HT1080 (cell line): ENCODE data around the gene IGFLR1. TPM values are rescaled to one million over a fixed set of nuclear protein-coding genes. Genes with fewer than 3 reads are reported as not detected.
"Not testable (repeated sequence)": the region's sequence is repeated elsewhere in the genome, so short reads cannot be mapped to it uniquely, and the experiment has no call there.

Experiments
- DNase-seq: peaks from one replicate; pipeline ENCODE4 v3.0.0-alpha.2; 2015; ENCODE audit warnings: low read depth
- total RNA-seq: library from RNA; depleted of rRNA; stranded (reverse); fragments of >200 nt; shearing (Covaris generic); gene quantifications from 2 replicates; pipeline ENCODE4 v1.2.3, GENCODE V29; 2014

The IGFLR1 gene
- total RNA-seq, 1 experiment from 2014 or later = 2.9 TPM

DNA sequence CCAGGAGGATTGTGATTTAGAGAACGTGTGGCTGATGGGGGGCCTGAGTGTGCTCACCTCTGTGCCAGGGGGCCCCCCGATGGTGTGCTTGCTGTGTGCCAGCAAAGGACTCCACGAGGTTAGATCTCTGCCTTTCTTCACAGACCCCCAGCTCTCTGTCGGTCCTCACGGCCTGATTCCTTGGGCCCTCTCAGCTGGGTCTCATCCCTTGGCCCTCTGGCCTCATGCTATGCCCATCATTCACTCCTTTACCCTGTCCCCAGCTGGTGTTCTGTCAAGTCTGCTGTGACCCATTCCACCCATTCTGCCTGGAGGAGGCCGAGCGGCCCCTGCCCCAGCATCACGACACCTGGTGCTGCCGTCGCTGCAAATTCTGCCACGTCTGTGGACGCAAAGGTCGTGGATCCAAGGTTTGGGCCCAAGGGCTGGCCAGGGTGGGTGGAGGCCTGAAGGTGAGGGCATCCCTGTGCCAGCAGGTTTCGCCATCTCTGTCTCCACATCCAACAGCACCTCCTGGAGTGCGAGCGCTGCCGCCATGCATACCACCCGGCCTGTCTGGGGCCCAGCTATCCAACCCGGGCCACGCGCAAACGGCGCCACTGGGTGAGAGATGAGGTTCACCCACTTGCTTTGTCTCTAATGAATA is 16.9 kb downstream of the IGFLR1 start:
- no peak for DNase-seq

DNA sequence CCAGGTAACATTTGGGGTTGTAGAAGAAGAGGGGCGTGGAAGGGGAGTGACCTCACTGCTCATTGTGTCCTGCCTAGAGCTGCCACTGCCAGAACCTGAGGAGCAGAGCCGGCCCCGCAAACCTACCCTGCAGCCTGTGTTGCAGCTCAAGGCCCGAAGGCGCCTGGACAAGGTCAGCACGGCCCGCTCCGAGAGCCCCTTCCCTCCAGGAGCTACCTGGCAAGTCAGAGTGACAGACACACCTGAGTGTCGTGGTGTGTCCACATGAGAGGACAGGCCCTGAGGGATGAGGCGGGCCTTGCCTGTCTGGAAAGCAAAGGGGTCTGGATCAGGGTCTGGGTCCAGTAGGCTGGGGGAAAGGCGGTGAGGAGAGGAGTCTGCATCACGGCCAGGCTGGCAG is 17.7 kb downstream of the IGFLR1 start:
- no peak for DNase-seq

DNA sequence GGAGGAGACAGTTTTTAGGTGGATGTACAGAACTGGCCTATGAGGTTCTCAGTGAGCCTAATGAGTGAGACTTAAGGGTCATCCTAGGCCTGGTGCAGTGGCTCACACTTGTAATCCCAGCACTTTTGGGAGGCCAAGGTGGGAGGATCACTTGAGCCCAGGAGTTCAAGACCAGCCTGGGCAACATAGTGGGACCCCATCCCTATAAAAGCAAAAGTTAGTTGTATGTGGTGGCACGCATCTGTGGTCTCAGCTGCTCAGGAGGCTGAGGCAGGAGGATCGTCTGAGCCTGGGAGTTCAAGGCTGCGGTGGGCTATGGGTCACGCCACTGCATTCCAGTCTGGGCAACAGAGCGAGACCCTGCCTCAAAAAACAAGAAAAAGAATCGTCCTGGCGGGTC is 18.1 kb downstream of the IGFLR1 start:
- DNase-seq = not testable (repeated sequence)

DNA sequence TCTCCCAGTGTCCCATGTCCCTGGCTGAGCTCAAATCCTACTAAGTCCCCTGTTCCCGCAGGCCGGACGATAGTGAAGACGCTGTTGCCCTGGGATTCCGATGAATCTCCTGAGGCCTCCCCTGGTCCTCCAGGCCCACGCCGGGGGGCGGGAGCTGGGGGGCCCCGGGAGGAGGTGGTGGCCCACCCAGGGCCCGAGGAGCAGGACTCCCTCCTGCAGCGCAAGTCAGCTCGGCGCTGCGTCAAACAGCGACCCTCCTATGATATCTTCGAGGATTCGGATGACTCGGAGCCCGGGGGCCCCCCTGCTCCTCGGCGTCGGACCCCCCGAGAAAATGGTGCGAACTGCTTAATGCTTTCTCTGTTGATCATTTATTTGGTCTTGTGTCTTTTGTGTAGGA is 18.6 kb downstream of the IGFLR1 start:
- DNase-seq = no peak

DNA sequence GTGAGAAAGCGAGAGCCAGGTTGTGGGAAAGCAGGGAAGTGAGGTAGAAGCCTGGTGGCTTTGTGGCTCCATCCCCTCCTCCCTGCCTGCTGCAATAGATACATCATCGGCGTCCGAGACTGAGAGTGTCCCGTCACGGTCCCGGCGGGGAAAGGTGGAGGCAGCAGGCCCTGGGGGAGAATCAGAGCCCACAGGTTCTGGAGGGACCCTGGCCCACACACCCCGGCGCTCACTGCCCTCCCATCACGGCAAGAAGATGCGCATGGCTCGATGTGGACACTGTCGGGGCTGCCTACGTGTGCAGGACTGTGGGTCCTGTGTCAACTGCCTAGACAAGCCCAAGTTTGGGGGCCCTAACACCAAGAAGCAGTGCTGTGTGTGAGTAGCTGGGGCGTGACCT is 19.4 kb downstream of the IGFLR1 start:
- DNase-seq = no peak

DNA sequence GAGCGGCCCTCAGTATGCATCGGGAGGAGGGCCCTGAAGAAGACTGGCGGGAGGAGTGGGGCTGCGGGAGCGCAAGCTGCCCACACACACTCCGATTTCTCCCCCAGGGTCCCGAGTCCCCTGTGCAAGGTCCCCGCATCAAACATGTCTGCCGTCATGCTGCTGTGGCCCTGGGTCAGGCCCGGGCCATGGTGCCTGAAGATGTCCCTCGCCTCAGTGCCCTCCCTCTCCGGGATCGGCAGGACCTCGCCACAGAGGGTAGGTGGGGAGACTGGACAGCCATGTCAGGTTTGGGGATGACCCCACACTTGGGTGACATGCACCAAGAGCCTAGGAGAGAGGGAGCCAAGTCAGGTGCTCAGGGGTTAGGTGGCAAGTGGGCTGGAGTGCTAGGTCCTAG is 19.8 kb downstream of the IGFLR1 start:
- DNase-seq = no peak

DNA sequence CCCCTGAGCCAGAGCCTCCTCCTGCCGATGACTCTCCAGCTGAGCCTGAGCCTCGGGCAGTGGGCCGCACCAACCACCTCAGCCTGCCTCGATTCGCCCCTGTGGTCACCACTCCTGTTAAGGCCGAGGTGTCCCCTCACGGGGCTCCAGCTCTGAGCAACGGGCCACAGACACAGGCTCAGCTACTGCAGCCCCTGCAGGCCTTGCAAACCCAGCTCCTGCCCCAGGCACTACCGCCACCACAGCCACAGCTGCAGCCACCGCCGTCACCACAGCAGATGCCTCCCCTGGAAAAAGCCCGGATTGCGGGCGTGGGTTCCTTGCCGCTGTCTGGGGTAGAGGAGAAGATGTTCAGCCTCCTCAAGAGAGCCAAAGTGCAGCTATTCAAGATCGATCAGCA is 20.9 kb downstream of the IGFLR1 start:
- DNase-seq = no peak

DNA sequence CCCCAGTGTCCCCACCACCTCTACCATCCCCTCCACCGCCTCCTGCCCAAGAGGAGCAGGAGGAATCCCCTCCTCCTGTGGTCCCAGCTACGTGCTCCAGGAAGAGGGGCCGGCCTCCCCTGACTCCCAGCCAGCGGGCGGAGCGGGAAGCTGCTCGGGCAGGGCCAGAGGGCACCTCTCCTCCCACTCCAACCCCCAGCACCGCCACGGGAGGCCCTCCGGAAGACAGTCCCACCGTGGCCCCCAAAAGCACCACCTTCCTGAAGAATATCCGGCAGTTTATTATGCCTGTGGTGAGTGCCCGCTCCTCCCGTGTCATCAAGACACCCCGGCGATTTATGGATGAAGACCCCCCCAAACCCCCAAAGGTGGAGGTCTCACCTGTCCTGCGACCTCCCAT is 21.6 kb downstream of the IGFLR1 start:
- DNase-seq = no peak

DNA sequence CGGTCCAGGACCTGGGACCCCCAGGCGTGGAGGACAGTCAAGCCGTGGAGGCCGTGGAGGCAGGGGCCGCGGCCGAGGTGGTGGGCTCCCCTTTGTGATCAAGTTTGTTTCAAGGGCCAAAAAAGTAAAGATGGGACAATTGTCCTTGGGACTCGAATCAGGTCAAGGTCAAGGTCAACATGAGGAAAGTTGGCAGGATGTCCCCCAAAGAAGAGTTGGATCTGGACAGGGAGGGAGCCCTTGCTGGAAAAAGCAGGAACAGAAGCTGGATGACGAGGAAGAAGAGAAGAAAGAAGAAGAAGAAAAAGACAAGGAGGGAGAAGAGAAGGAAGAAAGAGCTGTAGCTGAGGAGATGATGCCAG is 22.1 kb downstream of the IGFLR1 start:
- no peak for DNase-seq

DNA sequence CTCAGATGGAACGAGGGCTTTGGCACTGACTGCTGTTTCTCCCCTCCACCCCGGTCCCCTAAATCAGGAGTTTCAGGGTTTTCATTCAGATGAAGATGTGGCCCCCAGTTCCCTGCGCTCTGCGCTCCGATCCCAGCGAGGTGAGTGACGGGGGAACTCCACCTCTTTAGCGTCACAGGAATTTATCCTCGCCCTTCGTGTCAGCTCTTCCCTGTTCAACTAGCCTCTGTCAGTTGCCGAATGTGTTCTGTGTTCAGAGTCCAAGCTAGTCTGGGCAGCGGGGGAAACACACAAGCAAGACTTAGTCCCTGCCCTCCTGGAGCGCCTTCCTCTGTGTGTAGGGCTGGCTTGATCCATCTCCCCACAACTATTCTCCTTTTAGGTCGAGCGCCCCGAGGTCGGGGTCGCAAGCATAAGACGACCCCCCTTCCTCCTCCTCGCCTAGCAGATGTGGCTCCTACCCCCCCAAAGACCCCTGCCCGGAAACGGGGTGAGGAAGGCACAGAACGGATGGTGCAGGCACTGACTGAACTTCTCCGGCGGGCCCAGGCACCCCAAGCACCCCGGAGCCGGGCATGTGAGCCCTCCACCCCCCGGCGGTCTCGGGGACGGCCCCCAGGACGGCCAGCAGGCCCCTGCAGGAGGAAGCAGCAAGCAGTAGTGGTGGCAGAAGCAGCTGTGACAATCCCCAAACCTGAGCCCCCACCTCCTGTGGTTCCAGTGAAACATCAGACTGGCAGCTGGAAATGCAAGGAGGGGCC is 22.7 kb downstream of the IGFLR1 start:
- DNase-seq = no peak

DNA sequence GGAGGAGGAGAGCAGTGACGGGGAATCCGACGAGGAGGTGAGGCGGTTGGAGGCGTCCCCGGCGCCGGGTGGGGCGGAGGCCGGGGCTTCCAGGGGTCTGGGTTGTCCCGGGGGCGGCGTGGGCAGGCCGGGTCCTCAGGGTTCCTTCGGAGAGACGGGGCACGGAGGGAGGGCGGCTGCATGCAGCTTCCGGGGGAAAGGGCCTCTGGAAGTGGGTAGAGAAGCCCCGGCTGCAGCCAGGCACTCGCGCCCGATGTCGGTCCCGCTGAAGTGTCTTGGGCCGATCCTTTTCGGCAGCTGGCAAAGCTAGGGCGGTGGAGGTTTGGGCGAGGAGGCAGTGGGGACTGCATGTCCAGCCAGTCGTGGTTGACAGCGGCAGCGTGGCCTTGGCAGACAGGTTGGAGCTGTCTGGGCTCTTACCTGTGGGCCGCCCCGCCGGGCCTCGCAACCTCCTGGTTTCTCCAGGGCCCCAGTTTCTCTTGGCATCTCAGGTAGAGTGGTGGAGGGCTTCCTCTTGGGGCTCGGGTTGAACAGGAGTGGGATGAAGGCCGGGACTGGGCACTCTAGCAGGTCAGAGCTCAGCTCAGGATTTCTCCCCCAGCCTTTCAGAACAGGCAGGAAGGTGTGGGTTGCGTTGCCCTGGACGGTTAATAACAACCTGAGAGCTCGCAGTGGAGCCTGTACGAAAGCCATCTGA is 23.8 kb downstream of the IGFLR1 start:
- DNase-seq = no peak

DNA sequence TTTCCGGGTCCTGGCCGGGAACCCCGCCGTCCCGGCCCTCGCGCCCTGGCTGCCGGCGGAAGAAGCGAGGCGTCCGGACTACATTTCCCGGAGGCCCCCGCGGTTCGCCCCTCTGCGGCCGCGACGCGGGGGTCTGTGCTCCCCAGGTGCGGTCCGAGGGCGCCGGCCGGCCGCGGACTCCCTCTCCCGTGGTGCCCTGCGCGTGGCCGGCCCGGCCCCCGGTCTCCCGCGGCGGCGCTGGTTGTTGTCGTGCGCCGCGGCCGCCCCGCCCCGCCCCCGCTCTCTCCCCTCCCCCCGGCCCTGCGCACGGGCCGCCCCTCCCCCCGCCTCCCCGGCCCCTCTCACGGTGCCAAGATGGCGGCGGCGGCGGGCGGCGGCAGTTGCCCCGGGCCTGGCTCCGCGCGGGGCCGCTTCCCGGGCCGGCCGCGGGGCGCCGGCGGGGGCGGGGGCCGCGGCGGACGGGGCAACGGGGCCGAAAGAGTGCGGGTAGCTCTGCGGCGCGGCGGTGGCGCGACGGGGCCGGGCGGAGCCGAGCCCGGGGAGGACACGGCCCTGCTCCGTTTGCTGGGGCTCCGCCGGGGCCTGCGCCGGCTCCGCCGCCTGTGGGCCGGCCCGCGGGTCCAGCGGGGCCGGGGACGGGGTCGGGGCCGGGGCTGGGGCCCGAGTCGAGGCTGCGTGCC is 24.4 kb downstream of the IGFLR1 start, which contains the start of gene KMT2B:
KMT2B (plus strand) TSS at position 339 of the 680 bp plus-strand sequence; CDS start at position 355, 16 bp downstream.
- DNase-seq = peak; percentile 97

DNA sequence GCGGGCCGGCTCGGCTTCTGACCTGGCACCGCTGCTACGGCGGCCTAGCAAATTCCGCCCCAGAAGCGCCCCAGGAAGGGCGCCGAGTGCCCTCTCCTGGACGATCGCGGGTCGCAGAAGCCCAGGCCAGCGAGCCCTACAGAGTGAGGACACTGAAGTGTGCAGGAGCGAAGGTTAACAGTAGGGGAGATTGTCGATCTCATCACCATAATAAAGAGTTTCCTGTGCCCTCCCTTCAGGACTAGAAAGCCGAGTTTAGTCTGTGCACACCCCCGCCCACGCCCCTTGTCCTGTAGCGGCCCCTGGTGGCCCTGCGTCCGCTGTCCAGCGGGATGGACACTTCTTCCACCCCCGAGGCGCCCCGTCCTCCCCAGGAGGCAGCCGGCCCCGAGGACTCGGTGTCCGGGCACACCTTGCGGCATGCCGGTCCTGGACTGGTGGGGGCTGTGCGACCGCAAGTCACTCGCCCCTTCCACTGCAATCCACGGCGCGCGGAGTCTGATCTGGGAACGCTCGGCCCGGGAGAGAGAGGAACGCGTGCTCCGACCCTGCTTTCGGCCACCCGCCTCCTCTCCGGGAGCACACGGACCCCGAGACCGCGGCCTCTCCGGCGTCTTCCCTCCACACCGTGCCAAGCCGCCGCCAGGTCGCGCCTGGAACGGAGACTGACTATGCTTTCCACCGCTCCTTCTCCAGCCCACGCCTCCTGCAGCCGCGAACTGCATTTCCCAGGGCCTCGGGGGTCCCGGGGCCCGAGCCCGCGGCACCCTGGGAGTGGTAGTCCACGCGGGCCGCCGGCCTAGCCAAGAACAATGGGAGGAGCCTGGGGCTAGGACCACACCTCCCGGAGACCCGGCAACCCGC is 25.2 kb downstream of the IGFLR1 start:
- DNase-seq = peak; percentile 87

DNA sequence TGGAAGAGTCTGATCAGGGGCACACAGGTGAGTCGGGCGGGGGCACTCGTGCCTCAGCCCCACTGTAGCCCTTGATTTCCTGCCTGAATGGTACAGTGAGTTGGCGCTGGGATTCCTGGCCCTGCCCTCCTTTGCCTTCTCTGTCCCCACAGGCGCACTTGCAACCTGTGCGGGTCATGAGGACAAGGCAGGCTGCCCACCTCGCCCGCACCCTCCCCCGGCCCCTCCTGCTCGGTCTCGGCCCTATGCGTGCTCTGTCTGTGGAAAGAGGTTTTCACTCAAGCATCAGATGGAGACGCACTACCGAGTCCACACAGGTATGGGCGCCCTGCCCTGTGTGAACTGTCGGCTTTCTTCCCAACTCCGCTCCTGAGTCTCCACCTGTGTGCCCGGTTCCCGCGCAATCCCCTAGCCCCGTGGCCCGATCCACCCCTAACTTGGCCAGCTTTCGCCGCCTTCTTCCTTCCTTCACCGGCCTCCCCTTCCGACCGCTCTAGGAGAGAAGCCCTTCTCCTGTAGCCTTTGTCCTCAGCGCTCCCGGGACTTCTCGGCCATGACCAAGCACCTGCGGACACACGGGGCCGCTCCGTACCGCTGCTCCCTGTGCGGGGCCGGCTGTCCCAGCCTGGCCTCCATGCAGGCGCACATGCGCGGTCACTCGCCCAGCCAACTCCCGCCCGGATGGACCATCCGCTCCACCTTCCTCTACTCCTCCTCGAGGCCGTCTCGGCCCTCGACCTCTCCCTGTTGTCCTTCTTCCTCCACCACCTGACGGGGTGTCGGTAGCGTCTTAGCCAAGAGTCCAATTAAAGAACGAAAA is 26.1 kb downstream of the IGFLR1 start:
- no peak for DNase-seq

DNA sequence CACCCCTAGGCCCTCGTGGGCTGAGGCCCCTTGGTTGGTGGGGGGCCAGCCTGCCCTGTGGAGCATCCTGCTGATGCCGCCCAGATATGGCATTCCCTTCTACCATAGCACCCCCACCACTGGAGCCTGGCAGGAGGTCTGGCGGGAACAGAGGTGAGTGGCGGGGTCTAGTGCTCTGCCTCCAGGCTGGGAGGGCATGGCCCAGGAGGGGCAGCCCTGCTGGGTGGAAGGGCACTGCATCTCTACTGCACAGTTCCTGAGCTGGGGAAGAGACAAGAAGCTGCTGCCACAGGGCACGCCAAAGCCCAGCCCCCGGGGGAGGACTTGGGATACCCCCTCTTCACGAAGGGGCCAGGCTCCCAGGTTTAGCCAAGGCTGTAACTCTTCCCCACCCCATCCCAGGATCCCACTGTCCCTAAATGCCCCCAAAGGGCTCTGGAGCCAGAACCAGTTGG is 26.9 kb downstream of the IGFLR1 start:
- DNase-seq = no peak

DNA sequence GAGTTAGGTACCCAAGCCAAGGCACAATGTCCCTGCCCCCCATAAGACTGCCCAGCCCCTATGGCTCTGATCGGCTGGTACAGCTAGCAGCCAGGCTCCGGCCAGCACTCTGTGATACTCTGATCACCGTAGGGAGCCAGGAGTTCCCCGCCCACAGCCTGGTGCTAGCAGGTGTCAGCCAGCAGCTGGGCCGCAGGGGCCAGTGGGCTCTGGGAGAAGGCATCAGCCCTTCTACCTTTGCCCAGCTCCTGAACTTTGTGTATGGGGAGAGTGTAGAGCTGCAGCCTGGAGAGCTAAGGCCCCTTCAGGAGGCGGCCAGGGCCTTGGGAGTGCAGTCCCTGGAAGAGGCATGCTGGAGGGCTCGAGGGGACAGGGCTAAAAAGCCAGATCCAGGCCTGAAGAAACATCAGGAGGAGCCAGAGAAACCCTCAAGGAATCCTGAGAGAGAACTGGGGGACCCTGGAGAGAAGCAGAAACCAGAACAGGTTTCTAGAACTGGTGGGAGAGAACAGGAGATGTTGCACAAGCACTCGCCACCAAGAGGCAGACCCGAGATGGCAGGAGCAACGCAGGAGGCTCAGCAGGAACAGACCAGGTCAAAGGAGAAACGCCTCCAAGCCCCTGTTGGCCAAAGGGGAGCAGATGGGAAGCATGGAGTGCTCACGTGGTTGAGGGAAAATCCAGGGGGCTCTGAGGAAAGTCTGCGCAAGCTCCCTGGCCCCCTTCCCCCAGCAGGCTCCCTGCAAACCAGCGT is 27.5 kb downstream of the IGFLR1 start:
- no peak for DNase-seq

DNA sequence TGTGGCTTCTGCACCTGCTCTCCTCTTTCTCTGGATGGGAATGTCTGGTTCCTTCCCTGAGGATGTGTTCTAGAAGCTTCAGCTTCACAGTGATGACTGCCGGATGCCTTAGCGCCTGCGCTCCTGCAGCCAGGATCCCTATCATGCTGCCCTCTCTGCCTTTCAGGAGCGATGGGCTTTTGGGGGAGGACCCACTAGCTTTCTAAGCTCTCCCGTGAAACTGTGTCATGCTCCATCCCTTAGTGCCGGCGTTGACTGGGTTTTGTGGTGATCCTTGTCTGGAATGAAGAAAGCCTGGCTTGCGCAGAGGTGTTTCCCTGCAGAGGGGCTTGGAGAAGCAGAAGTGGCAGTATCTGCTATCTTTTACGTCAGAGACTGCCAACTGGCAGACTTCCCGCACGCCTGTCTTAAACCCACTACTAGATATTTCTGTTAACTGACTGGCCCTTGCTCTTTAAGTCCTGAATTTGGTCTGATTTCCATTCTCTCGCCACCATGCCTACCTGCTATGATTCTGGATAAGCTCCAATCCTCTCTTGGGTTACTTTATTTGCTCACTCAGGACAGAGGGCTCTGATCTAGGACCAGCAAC is 28.3 kb downstream of the IGFLR1 start:
- no peak for DNase-seq

DNA sequence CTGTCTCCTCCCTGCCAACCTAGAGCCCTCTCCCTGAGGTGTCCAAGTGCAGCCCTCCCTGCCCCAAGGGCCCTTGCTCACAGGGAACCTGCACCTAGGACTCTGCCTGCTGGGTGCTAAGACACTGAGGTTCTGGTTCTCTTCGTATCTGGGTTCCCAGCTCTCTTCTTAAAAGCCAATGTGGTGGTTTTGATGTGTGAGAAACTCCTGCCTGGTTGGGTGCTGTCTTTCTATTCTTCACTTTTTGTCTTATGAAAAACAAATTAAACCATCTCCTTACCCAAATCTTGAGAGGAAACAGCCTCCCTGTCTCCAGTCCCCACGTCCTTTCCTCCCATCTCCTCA is 28.8 kb downstream of the IGFLR1 start:
- DNase-seq = no peak
